ENCODE results near the gene BHLHA15.

GRCh38 chr7:98224701-98225181 is 13.5 kb downstream of the BHLHA15 start:
- no peak for TF ChIP-seq TAF1 (IDR thresholded peaks at IDR 0.05; ENCODE audit: borderline replicate concordance, insufficient read depth, low read length)
- TF ChIP-seq POLR2AphosphoS5 (IDR thresholded peaks at IDR 0.05; ENCODE audit: low read depth, low read length) = no peak
- TF ChIP-seq REST (IDR thresholded peaks at IDR 0.05; ENCODE audit: insufficient read depth in 1 of 2, low read depth in 2 of 2, low read length in 2 of 2) = no peak
- TF ChIP-seq FOXP2 (optimal IDR thresholded peaks at IDR 0.05; ENCODE audit: borderline replicate concordance, extremely low read depth, extremely low read length, insufficient read depth) = no peak
- no peak for TF ChIP-seq SIN3A (IDR thresholded peaks at IDR 0.05; ENCODE audit: borderline replicate concordance, insufficient read depth, low read length)
